B cell (primary cell): Measurements from ENCODE around the gene CACNA1H. TPM values are rescaled to one million over a fixed set of nuclear protein-coding genes. Genes with fewer than 3 reads are reported as not detected.

Experiments
- ATAC-seq: fragments of 200-7000 bp; cut with Tn5 transposase; one replicate; pipeline ENCODE4 v1.10.0; 2021; ENCODE audit warnings: low read depth, mild to moderate bottlenecking, moderate number of reproducible peaks, moderate library complexity
- CTCF ChIA-PET: fragments of 350-600 bp; sonication (Branson Sonifier 250); formaldehyde crosslinking; loops from one replicate; lab custom pipeline; 2021; ENCODE audit warnings: antibody characterized with exemption, inconsistent platforms; lab: Charles Lee
- POLR2A ChIA-PET: fragments of 350-600 bp; sonication (Branson Sonifier 250); formaldehyde crosslinking; loops from one replicate; lab custom pipeline; 2021; ENCODE audit warnings: antibody characterized with exemption; lab: Charles Lee
- DNase-seq: peaks from one replicate; pipeline ENCODE4 v3.0.0; 2013
- H2AFZ ChIP-seq: 2 replicates; pipeline ENCODE4 v1.6.1; 2012; ENCODE audit warnings: mild to moderate bottlenecking, low read depth, low read length; ENCODE audit not compliant: insufficient read depth, poor library complexity, severe bottlenecking
- H3K27ac ChIP-seq, 2 donors: 1 replicate in 1 of 2; 2 replicates in 1 of 2; pipeline ENCODE4 v1.5.1; 2012 to 2013; ENCODE audit warnings: low read length in 2 of 2, mild to moderate bottlenecking in 2 of 2, moderate library complexity in 1 of 2
- H3K27me3 ChIP-seq, 4 experiments: fragments of 200-600 bp in 1 of 4; sonication (generic) in 1 of 4; replicated peaks in 1 of 4; 1 replicate in 2 of 4; 2 replicates in 2 of 4; pipeline versions ENCODE4 v1.6.1 to v1.7.0; 2013 to 2016; ENCODE audit warnings: low read length in 3 of 4, mild to moderate bottlenecking in 2 of 4, mixed read lengths in 1 of 4, moderate library complexity in 1 of 4; ENCODE audit not compliant: insufficient read depth in 4 of 4, control insufficient read depth in 3 of 4; ENCODE audit errors: control extremely low read depth in 1 of 4
- H3K36me3 ChIP-seq, 2 experiments: replicated peaks in 1 of 2; 1 replicate in 1 of 2; 2 replicates in 1 of 2; pipeline versions ENCODE4 v1.6.1 to v1.7.1; 2013; ENCODE audit warnings: low read length in 1 of 2; ENCODE audit not compliant: insufficient read depth in 2 of 2, control insufficient read depth in 1 of 2; ENCODE audit errors: control extremely low read depth in 1 of 2, extremely low read depth in 1 of 2
- H3K4me1 ChIP-seq, 2 donors: fragments of 200-600 bp in 1 of 2; sonication (generic) in 1 of 2; 1 replicate in 1 of 2; 2 replicates in 1 of 2; pipeline versions ENCODE4 v1.5.1 to v1.6.1; 2013 to 2017; ENCODE audit warnings: low read length in 2 of 2; ENCODE audit not compliant: control insufficient read depth in 2 of 2, insufficient read depth in 2 of 2
- H3K4me2 ChIP-seq: replicated peaks from 2 replicates; pipeline ENCODE3; 2012; ENCODE audit warnings: mild to moderate bottlenecking, low read depth, low read length; ENCODE audit not compliant: poor library complexity, severe bottlenecking
- H3K4me3 ChIP-seq, 5 experiments: fragments of 200-600 bp in 1 of 5; sonication (generic) in 1 of 5; 1 replicate in 3 of 5; 2 replicates in 2 of 5; pipeline versions ENCODE4 v1.5.1 to v1.7.0; 2011 to 2016; ENCODE audit warnings: low read length in 4 of 5, mild to moderate bottlenecking in 4 of 5, low read depth in 2 of 5, control low read depth in 1 of 5, moderate library complexity in 1 of 5; ENCODE audit not compliant: insufficient read depth in 1 of 5; ENCODE audit errors: control extremely low read depth in 1 of 5, extremely low read depth in 1 of 5
- H3K79me2 ChIP-seq: fragments of 200-600 bp; sonication (generic); one replicate; pipeline ENCODE4 v1.6.0; 2016; ENCODE audit warnings: low read length; ENCODE audit not compliant: control insufficient read depth, insufficient read depth
- H3K9ac ChIP-seq: fragments of 200-600 bp; sonication (generic); 2 replicates; pipeline ENCODE4 v1.6.1; 2017; ENCODE audit warnings: mild to moderate bottlenecking, low read length, moderate library complexity
- H3K9me3 ChIP-seq, 3 donors: one replicate each; pipeline versions ENCODE4 v1.6.1 to v1.7.1; 2013; ENCODE audit warnings: low read length in 2 of 3; ENCODE audit not compliant: control insufficient read depth in 2 of 3, insufficient read depth in 1 of 3; ENCODE audit errors: control extremely low read depth in 1 of 3
- H4K20me1 ChIP-seq: 2 replicates; pipeline ENCODE4 v1.6.0; 2012; ENCODE audit warnings: mild to moderate bottlenecking, low read length; ENCODE audit not compliant: insufficient read depth, control insufficient read depth, poor library complexity, severe bottlenecking
- H3K27ac Mint-ChIP-seq: one replicate; pipeline ENCODE4 v1.8.0; 2021; ENCODE audit warnings: mixed read lengths
- H3K27me3 Mint-ChIP-seq: one replicate; pipeline ENCODE4 v1.8.0; 2021; ENCODE audit warnings: mixed read lengths
- H3K4me1 Mint-ChIP-seq: one replicate; pipeline ENCODE4 v1.8.0; 2021; ENCODE audit warnings: mixed read lengths
- H3K4me3 Mint-ChIP-seq: one replicate; pipeline ENCODE4 v1.8.0; 2021; ENCODE audit warnings: mixed read lengths
- H3K9me3 Mint-ChIP-seq: one replicate; pipeline ENCODE4 v1.8.0; 2022; ENCODE audit warnings: mixed read lengths; ENCODE audit not compliant: insufficient read depth
- EZH2 ChIP-seq: IDR thresholded peaks from 2 replicates; pipeline ENCODE4 v1.6.1; 2012; ENCODE audit warnings: borderline replicate concordance, low read depth, mild to moderate bottlenecking, moderate library complexity, low read length; ENCODE audit not compliant: insufficient read depth, poor library complexity, severe bottlenecking
- WGBS: methylation state at CpG from one replicate; pipeline ENCODE4 v1.1.5; 2013; ENCODE audit warnings: missing lambda C conversion rate; ENCODE audit not compliant: insufficient coverage; 5-methylcytosine and 5-hydroxymethylcytosine counted together
- intact Hi-C: fragments of 100-400 bp; cut with micrococcal nuclease; formaldehyde crosslinking; loops from one replicate; pipeline ENCODE4 v1.10.0; 2022
- polyA plus RNA-seq: library from polyadenylated mRNA; depleted of rRNA; stranded (reverse); fragments of >200 nt; gene quantifications from 2 replicates; pipeline ENCODE4 v1.2.3, GENCODE V29; 2012
- total RNA-seq, 2 donors: library from RNA; stranded (reverse); fragments of 120-200 nt in 1 of 2; gene quantifications; 1 replicate in 1 of 2; 2 replicates in 1 of 2; pipeline versions ENCODE4 v1.2.3 to v1.2.4, GENCODE V29; 2013 to 2022
- TF ChIP-seq, protein P1 (sequence below): fragments of 200-600 bp; IDR thresholded peaks from one replicate; pipeline ENCODE4 v1.8.0; 2022; ENCODE audit warnings: antibody characterized with exemption, mild to moderate bottlenecking

Gene CACNA1H
- total and polyA plus RNA-seq, 2 donors (not counting 1 experiment from before 2014, with no cell fraction given): 0.05 to 0.10 TPM

DNA sequence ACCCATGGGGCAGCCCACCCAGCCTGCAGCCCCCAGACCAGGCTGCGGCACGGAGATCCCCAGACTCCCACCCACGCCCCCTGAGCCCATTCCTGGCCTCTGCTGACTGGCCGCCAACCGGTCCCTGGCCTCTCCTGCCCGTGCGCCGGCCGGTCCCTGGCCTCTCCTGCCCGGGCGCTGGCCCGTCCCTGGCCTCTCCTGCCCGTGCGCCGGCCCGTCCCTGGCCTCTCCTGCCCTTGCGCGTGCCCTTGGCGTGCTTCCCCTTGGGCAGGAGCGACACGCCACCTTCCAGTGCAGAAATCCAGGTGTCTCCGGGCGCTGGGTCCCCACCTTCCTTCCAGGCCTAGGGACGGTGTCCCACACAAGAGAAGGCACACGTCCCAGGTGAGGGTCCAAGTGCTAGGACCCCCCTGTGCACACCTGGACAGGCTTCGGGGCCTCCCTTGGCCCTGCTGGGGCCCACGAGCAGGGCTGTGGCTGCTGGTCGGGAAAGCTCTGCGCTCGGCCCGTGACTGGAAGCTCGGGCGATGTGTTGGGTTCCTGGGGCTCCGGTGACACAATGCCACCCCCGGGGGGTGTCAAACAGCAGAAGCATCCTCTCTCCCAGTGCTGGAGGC, 21.4 kb upstream of the CACNA1H start:
- Histone ChIP-seq H2AFZ (no peak overlapping the region), H3K4me1 (no peaks in the 10 kb centered on the region), H3K27me3 (no peaks in the 10 kb centered on the region), H3K4me2 (no peak overlapping the region), H3K36me3 (no peaks in the 10 kb centered on the region), H3K4me3 (no peak overlapping the region), H3K27ac (no peak overlapping the region), H4K20me1 (no peaks in the 10 kb centered on the region), H3K9me3 (peaks cover 0 to 5% (median 0%) of the 10 kb centered on the region in 3 donors), H3K79me2 (no peaks in the 10 kb centered on the region), H3K9ac (no peak overlapping the region)
- H3K27ac Mint-ChIP-seq: no peak overlapping the region
- H3K4me1 Mint-ChIP-seq: no peaks in the 10 kb centered on the region
- ATAC-seq (no peak), DNase-seq (no peak)
- H3K4me3 Mint-ChIP-seq: no peak overlapping the region
- intact Hi-C loops: no loop called here
- WGBS: 90% methylated on average over 35 of the region's 35 CpGs
- POLR2A ChIA-PET: no interaction called here
- H3K27me3 Mint-ChIP-seq: peaks cover 3% of the 10 kb centered on the region
- H3K9me3 Mint-ChIP-seq: no peaks in the 10 kb centered on the region
- TF ChIP-seq EZH2: no peak
- TF ChIP-seq, protein P1, sequence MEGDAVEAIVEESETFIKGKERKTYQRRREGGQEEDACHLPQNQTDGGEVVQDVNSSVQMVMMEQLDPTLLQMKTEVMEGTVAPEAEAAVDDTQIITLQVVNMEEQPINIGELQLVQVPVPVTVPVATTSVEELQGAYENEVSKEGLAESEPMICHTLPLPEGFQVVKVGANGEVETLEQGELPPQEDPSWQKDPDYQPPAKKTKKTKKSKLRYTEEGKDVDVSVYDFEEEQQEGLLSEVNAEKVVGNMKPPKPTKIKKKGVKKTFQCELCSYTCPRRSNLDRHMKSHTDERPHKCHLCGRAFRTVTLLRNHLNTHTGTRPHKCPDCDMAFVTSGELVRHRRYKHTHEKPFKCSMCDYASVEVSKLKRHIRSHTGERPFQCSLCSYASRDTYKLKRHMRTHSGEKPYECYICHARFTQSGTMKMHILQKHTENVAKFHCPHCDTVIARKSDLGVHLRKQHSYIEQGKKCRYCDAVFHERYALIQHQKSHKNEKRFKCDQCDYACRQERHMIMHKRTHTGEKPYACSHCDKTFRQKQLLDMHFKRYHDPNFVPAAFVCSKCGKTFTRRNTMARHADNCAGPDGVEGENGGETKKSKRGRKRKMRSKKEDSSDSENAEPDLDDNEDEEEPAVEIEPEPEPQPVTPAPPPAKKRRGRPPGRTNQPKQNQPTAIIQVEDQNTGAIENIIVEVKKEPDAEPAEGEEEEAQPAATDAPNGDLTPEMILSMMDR: no peak
- CTCF ChIA-PET: no interaction called here

DNA sequence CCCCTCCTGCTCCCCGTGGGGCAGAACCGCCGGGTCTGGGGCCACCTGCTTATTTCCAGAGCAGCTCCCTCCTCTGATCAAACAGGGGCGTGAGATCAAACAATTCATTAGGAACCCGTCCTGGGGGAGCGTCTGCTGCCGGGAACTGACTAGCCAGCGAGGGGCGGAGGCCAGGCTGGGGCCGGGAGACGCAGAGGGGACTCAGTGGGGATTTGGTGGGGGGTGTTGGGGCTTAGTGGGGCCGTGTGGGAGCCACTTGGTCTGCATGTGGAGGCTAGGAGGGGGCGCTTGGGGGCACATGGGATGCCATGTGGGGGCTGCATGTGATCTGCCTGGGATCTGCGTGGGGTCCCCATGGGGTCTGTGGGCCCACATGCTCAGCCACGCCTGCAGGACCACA, 20.5 kb upstream of the CACNA1H start:
- WGBS: 74% methylated on average over 14 of the region's 15 CpGs
- Histone ChIP-seq H3K79me2 (no peaks in the 10 kb centered on the region), H3K4me1 (no peaks in the 10 kb centered on the region), H2AFZ (no peak overlapping the region), H3K27ac (no peak overlapping the region), H3K9ac (no peak overlapping the region), H3K4me2 (no peak overlapping the region), H3K4me3 (no peak overlapping the region), H3K9me3 (peaks cover 0 to 5% (median 0%) of the 10 kb centered on the region in 3 donors), H3K27me3 (no peaks in the 10 kb centered on the region), H4K20me1 (no peaks in the 10 kb centered on the region), H3K36me3 (no peaks in the 10 kb centered on the region)
- no peaks in the 10 kb centered on the region for H3K9me3 Mint-ChIP-seq
- no peak for DNase-seq
- intact Hi-C loops: no loop called here
- peaks cover 3% of the 10 kb centered on the region for H3K27me3 Mint-ChIP-seq
- ChIA-PET CTCF (no interaction called here), POLR2A (no interaction called here)
- no peaks in the 10 kb centered on the region for H3K4me1 Mint-ChIP-seq
- no peak for ATAC-seq
- TF ChIP-seq EZH2: no peak
- TF ChIP-seq, protein P1: no peak
- H3K4me3 Mint-ChIP-seq: no peak overlapping the region
- no peak overlapping the region for H3K27ac Mint-ChIP-seq
